Measurements from ENCODE around the gene SIL1.
A peak's percentile ranks its signal among the peaks of the same experiment; 100 is the strongest.

Gene SIL1

DNA sequence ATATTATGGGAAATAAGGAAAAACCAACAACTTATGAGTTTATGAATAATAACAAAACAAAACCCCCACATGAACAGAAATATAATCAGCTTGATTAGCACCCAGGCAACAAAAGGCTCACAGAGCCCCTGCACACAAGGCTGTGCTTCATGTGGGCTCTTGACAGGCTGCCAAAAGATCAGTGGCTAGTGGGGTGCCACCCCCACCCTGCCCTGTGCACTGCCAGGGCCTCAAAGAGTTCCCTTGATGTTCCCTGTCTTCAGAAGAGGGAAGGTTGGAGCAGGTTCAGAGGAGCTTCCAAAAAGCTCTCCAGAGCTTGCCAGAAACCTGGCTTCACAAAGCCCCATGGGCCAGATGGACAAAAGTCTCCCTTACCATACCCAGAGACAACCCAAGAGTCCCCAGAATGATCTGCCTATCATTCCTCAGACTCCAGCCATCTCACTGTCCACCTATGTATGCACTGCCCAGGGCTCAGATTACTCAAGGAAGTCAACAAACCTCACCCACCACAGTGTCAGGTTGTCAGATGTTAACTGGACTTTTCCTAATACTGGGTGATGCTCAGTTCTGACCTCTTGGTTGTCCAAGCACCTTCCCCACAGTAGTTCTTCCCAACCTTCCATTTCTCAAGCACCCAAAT is 87.5 kb downstream of the SIL1 start:
- TF ChIP-seq EGR1 (IDR thresholded peaks at IDR 0.05) (no peak), TEAD4 (IDR thresholded peaks at IDR 0.05) (no peak), TCF12 (IDR thresholded peaks at IDR 0.05; ENCODE audit: low read depth) (no peak), YY1 (IDR thresholded peaks at IDR 0.05; ENCODE audit: low read depth) (no peak), NFIC (IDR thresholded peaks at IDR 0.05) (no peak), EP300 (IDR thresholded peaks at IDR 0.05; ENCODE audit: borderline replicate concordance) (no peak), ZBTB7A (IDR thresholded peaks at IDR 0.05; ENCODE audit: low read depth) (no peak), CEBPB (IDR thresholded peaks at IDR 0.05) (no peak), TAF1 (IDR thresholded peaks at IDR 0.05; ENCODE audit: low read depth) (no peak), CREB1 (IDR thresholded peaks at IDR 0.05; ENCODE audit: low read depth) (no peak), FOXM1 (IDR thresholded peaks at IDR 0.05; ENCODE audit: borderline replicate concordance, low read depth) (no peak)
- TF ChIP-seq, protein P1, sequence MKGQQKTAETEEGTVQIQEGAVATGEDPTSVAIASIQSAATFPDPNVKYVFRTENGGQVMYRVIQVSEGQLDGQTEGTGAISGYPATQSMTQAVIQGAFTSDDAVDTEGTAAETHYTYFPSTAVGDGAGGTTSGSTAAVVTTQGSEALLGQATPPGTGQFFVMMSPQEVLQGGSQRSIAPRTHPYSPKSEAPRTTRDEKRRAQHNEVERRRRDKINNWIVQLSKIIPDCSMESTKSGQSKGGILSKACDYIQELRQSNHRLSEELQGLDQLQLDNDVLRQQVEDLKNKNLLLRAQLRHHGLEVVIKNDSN (IDR thresholded peaks at IDR 0.05) = no peak
- TF ChIP-seq, protein P2, sequence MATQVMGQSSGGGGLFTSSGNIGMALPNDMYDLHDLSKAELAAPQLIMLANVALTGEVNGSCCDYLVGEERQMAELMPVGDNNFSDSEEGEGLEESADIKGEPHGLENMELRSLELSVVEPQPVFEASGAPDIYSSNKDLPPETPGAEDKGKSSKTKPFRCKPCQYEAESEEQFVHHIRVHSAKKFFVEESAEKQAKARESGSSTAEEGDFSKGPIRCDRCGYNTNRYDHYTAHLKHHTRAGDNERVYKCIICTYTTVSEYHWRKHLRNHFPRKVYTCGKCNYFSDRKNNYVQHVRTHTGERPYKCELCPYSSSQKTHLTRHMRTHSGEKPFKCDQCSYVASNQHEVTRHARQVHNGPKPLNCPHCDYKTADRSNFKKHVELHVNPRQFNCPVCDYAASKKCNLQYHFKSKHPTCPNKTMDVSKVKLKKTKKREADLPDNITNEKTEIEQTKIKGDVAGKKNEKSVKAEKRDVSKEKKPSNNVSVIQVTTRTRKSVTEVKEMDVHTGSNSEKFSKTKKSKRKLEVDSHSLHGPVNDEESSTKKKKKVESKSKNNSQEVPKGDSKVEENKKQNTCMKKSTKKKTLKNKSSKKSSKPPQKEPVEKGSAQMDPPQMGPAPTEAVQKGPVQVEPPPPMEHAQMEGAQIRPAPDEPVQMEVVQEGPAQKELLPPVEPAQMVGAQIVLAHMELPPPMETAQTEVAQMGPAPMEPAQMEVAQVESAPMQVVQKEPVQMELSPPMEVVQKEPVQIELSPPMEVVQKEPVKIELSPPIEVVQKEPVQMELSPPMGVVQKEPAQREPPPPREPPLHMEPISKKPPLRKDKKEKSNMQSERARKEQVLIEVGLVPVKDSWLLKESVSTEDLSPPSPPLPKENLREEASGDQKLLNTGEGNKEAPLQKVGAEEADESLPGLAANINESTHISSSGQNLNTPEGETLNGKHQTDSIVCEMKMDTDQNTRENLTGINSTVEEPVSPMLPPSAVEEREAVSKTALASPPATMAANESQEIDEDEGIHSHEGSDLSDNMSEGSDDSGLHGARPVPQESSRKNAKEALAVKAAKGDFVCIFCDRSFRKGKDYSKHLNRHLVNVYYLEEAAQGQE (IDR thresholded peaks at IDR 0.05; ENCODE audit: low read depth) = no peak
- TF ChIP-seq, protein P3, sequence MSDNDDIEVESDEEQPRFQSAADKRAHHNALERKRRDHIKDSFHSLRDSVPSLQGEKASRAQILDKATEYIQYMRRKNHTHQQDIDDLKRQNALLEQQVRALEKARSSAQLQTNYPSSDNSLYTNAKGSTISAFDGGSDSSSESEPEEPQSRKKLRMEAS (IDR thresholded peaks at IDR 0.05) = no peak

DNA sequence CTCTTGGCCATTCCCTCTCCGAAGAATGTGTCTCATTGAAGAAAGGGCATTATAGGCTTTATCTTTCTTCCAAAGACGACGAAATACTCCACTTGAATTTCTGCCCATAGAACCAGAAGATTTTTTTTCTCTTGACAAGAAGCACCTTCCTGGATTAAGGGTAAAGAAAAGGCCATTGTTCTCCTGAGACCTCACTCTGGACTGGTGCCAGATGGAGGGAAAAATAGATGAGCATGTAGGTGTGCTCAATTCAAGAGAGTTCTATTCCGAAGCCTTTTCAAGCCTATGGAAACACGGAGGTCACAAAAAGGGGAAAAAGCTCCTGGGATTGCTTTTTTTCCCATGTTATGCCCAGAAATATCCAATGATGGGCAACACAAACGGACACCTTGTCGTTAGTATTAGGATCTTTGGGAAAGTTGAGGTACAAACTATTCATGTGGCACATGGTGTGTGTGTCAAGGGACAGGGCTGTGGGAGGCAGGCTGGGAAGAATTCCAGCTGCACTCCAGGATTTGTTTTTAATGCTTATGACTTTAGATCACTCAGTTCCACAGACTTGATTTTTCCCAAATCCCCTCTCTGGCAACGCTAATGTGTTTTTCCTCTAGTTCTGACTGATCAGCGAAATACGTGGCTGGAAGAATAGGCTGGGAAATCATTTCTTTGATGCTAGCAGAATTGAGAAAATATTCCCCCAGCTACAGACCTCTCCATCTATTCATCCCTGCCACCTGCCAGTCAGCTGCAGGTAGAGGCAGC is 89.9 kb downstream of the SIL1 start:
- TF ChIP-seq ZBTB7A (IDR thresholded peaks at IDR 0.05; ENCODE audit: low read depth) = no peak
- peak; percentile 49; the same call in 1 of the 2 replicates for TF ChIP-seq NFIC (IDR thresholded peaks at IDR 0.05)

DNA sequence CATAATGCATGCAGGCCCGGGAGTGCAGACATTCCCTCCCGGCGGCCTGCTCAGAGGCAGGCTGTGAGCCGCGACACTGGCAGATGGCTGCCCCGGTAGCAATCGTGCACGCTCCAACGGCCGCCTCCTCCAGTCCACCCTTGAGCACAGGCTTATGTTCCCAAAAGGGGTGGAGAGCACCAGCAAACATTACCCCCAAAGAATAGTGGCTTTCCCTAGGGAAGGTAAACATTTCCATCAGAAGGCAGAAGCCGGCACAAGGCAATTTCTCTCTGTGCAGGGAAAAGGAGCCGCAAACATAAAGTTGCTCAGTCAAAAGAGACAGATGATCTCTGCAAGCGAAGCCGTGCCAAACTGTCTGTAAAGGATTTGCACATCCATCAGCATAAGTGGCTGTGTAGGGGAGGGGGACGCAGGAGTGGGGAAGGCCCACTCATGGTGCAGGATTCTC is 92.5 kb downstream of the SIL1 start:
- TF ChIP-seq, protein P1 (IDR thresholded peaks at IDR 0.05) = no peak

DNA sequence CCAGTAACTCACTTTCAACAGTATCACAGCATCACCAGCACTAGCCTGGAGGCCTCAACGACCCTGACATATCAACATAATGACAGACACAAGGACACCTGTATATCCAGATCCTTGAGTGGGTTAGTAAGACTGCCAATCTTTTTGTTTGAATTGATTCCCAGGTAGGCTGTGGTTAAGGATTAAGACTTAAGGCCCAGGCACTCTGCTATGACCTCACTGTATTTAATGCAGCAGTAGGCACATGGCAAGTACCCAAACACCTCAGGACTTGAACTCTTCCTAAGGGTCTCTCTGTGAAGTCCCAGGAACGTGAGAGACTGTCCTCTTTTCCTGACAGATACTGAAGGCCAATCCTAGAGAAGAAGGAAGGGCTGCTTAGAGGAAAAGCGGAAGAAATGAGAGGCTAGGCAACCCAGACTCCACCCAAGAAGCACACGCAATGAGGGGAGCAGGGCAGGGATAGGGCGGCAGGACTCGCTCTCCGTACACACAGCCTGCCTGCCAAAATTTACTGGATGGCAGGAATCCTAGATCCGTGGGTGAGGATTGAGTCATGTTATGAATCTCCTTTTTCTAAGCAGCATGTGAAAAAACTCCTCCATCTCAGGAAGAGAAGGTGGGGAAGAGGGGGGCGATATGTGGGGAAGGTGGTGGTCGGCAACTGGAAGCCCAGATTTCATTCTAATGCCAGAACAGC is 93.4 kb downstream of the SIL1 start:
- TF ChIP-seq FOXM1 (IDR thresholded peaks at IDR 0.05; ENCODE audit: borderline replicate concordance, low read depth) (no peak), NFIC (IDR thresholded peaks at IDR 0.05) (no peak), EGR1 (IDR thresholded peaks at IDR 0.05) (no peak), CEBPB (IDR thresholded peaks at IDR 0.05) (no peak), YY1 (IDR thresholded peaks at IDR 0.05; ENCODE audit: low read depth) (no peak), RAD21 (IDR thresholded peaks at IDR 0.05; ENCODE audit: low read depth) (no peak)
- TF ChIP-seq, protein P1 (IDR thresholded peaks at IDR 0.05) = no peak

DNA sequence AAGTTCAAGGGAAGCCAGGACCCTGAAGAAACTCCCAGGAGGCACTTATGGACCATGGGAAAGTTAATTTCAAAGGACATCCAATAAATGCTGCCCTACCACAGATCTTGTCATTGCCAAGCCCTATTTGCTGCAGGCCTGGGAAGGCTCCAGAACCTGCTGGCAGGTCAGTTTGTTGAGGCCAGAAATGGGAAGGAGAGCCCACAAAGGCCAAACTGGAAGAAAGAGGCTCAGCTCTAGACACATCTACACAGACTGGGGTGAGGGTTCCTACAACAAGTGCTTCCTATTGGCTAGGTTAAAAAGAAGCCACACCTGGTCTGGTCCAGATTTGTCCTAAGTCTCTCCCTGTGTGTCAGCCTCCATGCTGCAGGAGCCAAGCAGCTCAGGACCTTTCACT is 94.4 kb downstream of the SIL1 start:
- TF ChIP-seq TCF12 (IDR thresholded peaks at IDR 0.05; ENCODE audit: low read depth) = no peak
- TF ChIP-seq FOXM1 (IDR thresholded peaks at IDR 0.05; ENCODE audit: borderline replicate concordance, low read depth) = no peak
- TF ChIP-seq EP300 (IDR thresholded peaks at IDR 0.05; ENCODE audit: borderline replicate concordance) = no peak
- no peak for TF ChIP-seq ZBTB7A (IDR thresholded peaks at IDR 0.05; ENCODE audit: low read depth)
- TF ChIP-seq, protein P3 (IDR thresholded peaks at IDR 0.05) = no peak
- TF ChIP-seq YY1 (IDR thresholded peaks at IDR 0.05; ENCODE audit: low read depth) = no peak
- TF ChIP-seq EGR1 (IDR thresholded peaks at IDR 0.05) = no peak
- TF ChIP-seq NFIC (IDR thresholded peaks at IDR 0.05) = no peak
- TF ChIP-seq TEAD4 (IDR thresholded peaks at IDR 0.05) = no peak
- no peak for TF ChIP-seq CREB1 (IDR thresholded peaks at IDR 0.05; ENCODE audit: low read depth)
- TF ChIP-seq RAD21 (IDR thresholded peaks at IDR 0.05; ENCODE audit: low read depth) = no peak
- TF ChIP-seq, protein P1 (IDR thresholded peaks at IDR 0.05) = no peak
- no peak for TF ChIP-seq TAF1 (IDR thresholded peaks at IDR 0.05; ENCODE audit: low read depth)
- TF ChIP-seq, protein P2 (IDR thresholded peaks at IDR 0.05; ENCODE audit: low read depth) = no peak
- TF ChIP-seq CEBPB (IDR thresholded peaks at IDR 0.05) = no peak
